Neural cell (in vitro differentiated cells): ENCODE results near the gene SGCD. TPM values are rescaled to one million over a fixed set of nuclear protein-coding genes. Genes with fewer than 3 reads are reported as not detected.
"Not testable (repeated sequence)": the region's sequence is repeated elsewhere in the genome, so short reads cannot be mapped to it uniquely, and the experiment has no call there.

Experiments used
- H2AFZ ChIP-seq: fragments of 200-600, 300-800 bp; sonication (generic), shearing (Covaris generic); 2 replicates; pipeline ENCODE4 v1.6.0; 2014; ENCODE audit warnings: low read depth, mild to moderate bottlenecking, antibody characterized with exemption, low read length, moderate library complexity
- H3F3A ChIP-seq: fragments of 200-600 bp; shearing (Covaris generic); 2 replicates; pipeline ENCODE4 v1.6.1; 2016; ENCODE audit warnings: mild to moderate bottlenecking, moderate library complexity, mixed read lengths, antibody characterized with exemption, low read length; ENCODE audit not compliant: insufficient read depth, poor library complexity, severe bottlenecking
- H3K27ac ChIP-seq: fragments of 200-600, 300-800 bp; sonication (generic), shearing (Covaris generic); 2 replicates; pipeline ENCODE4 v1.5.1; 2014; ENCODE audit warnings: mild to moderate bottlenecking, low read length, moderate library complexity
- H3K27me3 ChIP-seq: fragments of 300-800, 200-600 bp; sonication (generic), shearing (Covaris generic); 2 replicates; pipeline ENCODE4 v1.6.0; 2014; ENCODE audit warnings: mild to moderate bottlenecking, low read depth, low read length, moderate library complexity; ENCODE audit not compliant: insufficient read depth
- H3K36me3 ChIP-seq: fragments of 300-800, 200-600 bp; sonication (generic), shearing (Covaris generic); 2 replicates; pipeline ENCODE4 v1.5.1; 2014; ENCODE audit warnings: mild to moderate bottlenecking, antibody characterized with exemption, low read length, moderate library complexity; ENCODE audit not compliant: insufficient read depth
- H3K4me2 ChIP-seq: fragments of 300-800, 200-600 bp; sonication (generic), shearing (Covaris generic); 2 replicates; pipeline ENCODE4 v1.6.0; 2014; ENCODE audit warnings: mild to moderate bottlenecking, low read length
- H3K4me3 ChIP-seq: fragments of 300-800, 200-600 bp; sonication (generic), shearing (Covaris generic); 2 replicates; pipeline ENCODE4 v1.5.1; 2014; ENCODE audit warnings: mild to moderate bottlenecking, low read length, moderate library complexity
- H3K79me2 ChIP-seq: fragments of 200-600 bp; shearing (Covaris generic); replicated peaks from 2 replicates; pipeline ENCODE4 v1.6.0; 2014; ENCODE audit warnings: mild to moderate bottlenecking, low read length, moderate library complexity; ENCODE audit not compliant: insufficient read depth
- H3K9ac ChIP-seq: fragments of 300-800, 200-600 bp; sonication (generic), shearing (Covaris generic); 2 replicates; pipeline ENCODE4 v1.6.1; 2016; ENCODE audit warnings: mild to moderate bottlenecking, low read length, mixed read lengths
- H3K9me2 ChIP-seq: fragments of 200-600 bp; shearing (Covaris generic); 2 replicates; pipeline ENCODE4 v1.6.1; 2016; ENCODE audit warnings: mild to moderate bottlenecking, low read length, mixed read lengths; ENCODE audit not compliant: insufficient read depth
- H3K9me3 ChIP-seq: fragments of 200-600, 300-800 bp; sonication (generic), shearing (Covaris generic); 2 replicates; pipeline ENCODE4 v1.6.1; 2016; ENCODE audit warnings: mild to moderate bottlenecking, mixed run types, low read length, moderate library complexity, mixed read lengths
- H4K20me1 ChIP-seq: fragments of 200-600 bp; shearing (Covaris generic); 2 replicates; pipeline ENCODE4 v1.6.1; 2016; ENCODE audit warnings: mild to moderate bottlenecking, mixed run types; ENCODE audit not compliant: insufficient read depth
- CTCF ChIP-seq: fragments of 450-650 bp; IDR thresholded peaks from 2 replicates; pipeline ENCODE4 v1.5.1; 2014; ENCODE audit warnings: antibody characterized with exemption, mild to moderate bottlenecking, moderate library complexity; ENCODE audit not compliant: poor library complexity, severe bottlenecking
- EP300 ChIP-seq: fragments of 450-650 bp; conservative IDR thresholded peaks from 2 replicates; pipeline ENCODE4 v1.6.1; 2014; ENCODE audit warnings: antibody characterized with exemption, mild to moderate bottlenecking, moderate library complexity; ENCODE audit not compliant: poor library complexity, severe bottlenecking
- EZH2 ChIP-seq: fragments of 200-600, 300-800 bp; shearing (Covaris generic), sonication (generic); IDR thresholded peaks from 2 replicates; pipeline ENCODE4 v1.6.1; 2014; ENCODE audit warnings: antibody characterized with exemption, low read length, borderline replicate concordance, mild to moderate bottlenecking; ENCODE audit not compliant: insufficient read depth, poor library complexity, severe bottlenecking
- MXI1 ChIP-seq: fragments of 450-650 bp; conservative IDR thresholded peaks from 2 replicates; pipeline ENCODE4 v1.6.1; 2014; ENCODE audit warnings: antibody characterized with exemption, mild to moderate bottlenecking; ENCODE audit not compliant: poor library complexity, severe bottlenecking
- POLR2AphosphoS5 ChIP-seq: IDR thresholded peaks from 2 replicates; pipeline ENCODE4 v1.6.1; 2012
- RAD21 ChIP-seq: fragments of 450-650 bp; conservative IDR thresholded peaks from 2 replicates; pipeline ENCODE4 v1.6.1; 2014; ENCODE audit warnings: antibody characterized with exemption, mild to moderate bottlenecking, moderate library complexity
- REST ChIP-seq: IDR thresholded peaks from 2 replicates; pipeline ENCODE4 v1.6.1; 2012; ENCODE audit warnings: borderline replicate concordance
- SMC3 ChIP-seq: fragments of 450-650 bp; conservative IDR thresholded peaks from 2 replicates; pipeline ENCODE4 v1.6.1; 2014; ENCODE audit warnings: antibody characterized with exemption, mild to moderate bottlenecking, moderate library complexity; ENCODE audit not compliant: poor library complexity
- TAF1 ChIP-seq: IDR thresholded peaks from 2 replicates; pipeline ENCODE4 v1.6.1; 2012; ENCODE audit warnings: low read depth
- polyA plus RNA-seq: library from polyadenylated mRNA; depleted of rRNA; stranded (reverse); fragments of >200 nt; gene quantifications from 2 replicates; pipeline ENCODE4 v1.2.3, GENCODE V29; 2014

Gene SGCD
- polyA plus RNA-seq, 1 donor from 2014 or later, result 3.4 TPM

DNA sequence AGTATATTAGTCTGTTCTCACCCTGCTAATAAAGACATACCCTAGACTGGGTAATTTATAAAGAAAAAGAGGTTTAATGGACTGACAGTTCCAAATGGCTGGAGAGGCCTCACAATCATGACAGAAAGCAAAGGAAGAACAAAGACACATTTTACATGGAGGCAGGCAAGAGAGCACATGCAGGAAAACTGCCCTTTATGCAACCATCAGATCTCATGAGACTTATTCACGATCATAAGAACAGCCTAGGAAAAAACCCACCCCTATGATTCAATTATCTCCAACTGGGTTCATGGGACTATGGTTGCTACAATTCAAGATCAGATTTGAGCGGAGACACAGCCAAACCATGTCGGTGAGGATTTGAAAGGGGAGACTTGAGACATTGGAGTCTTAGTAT, 270.3 kb downstream of the SGCD start:
- no peaks in the 10 kb centered on the region for H3K79me2 ChIP-seq
- H3K27me3 ChIP-seq, result no peaks in the 10 kb centered on the region
- H3K9ac ChIP-seq, result no peak overlapping the region
- H3K9me2 ChIP-seq, result no peaks in the 10 kb centered on the region
- H3K36me3 ChIP-seq, result no peaks in the 10 kb centered on the region
- no peaks in the 10 kb centered on the region for H3K9me3 ChIP-seq
- H3K27ac ChIP-seq, result no peak overlapping the region
- H4K20me1 ChIP-seq, result no peaks in the 10 kb centered on the region
- TF ChIP-seq CTCF, result no peak
- TF ChIP-seq REST, result no peak
- no peak for TF ChIP-seq EZH2
- TF ChIP-seq RAD21, result no peak
- no peak for TF ChIP-seq SMC3
- TF ChIP-seq MXI1, result no peak
- no peak for TF ChIP-seq POLR2AphosphoS5
- no peak for TF ChIP-seq EP300
- no peak for TF ChIP-seq TAF1
- no peak overlapping the region for H3K4me2 ChIP-seq
- H3F3A ChIP-seq, result no peaks in the 10 kb centered on the region
- H3K4me3 ChIP-seq, result no peak overlapping the region
- H2AFZ ChIP-seq, result no peak overlapping the region

DNA sequence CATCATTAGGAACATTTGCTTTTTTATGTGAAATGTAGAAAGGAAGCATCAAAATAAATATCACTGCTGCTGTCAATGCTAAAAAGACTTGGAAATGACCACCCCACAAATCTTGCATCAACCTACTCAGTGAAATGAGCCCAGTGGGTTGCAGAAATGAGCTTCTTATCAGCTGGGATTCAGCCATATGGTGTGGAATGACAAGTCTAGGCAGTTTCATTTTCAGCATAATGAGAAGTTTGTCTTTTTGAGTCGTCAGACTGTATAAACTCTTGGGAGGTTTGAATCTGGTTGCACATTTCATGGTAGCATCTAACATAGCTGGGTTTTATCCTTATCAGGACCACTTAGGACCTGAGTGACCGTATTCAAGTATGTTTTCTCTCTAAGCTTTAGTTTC, 272.0 kb downstream of the SGCD start:
- no peaks in the 10 kb centered on the region for H3K79me2 ChIP-seq
- H3K9me2 ChIP-seq, result no peaks in the 10 kb centered on the region
- no peak for TF ChIP-seq MXI1
- no peak for TF ChIP-seq REST
- TF ChIP-seq POLR2AphosphoS5, result no peak
- no peak for TF ChIP-seq TAF1
- TF ChIP-seq RAD21, result no peak
- no peaks in the 10 kb centered on the region for H4K20me1 ChIP-seq
- no peaks in the 10 kb centered on the region for H3K27me3 ChIP-seq
- no peak overlapping the region for H3K4me3 ChIP-seq
- no peaks in the 10 kb centered on the region for H3K36me3 ChIP-seq
- no peak overlapping the region for H2AFZ ChIP-seq
- no peak overlapping the region for H3K9ac ChIP-seq
- H3K9me3 ChIP-seq, result no peaks in the 10 kb centered on the region
- H3K4me2 ChIP-seq, result no peak overlapping the region
- no peak overlapping the region for H3K27ac ChIP-seq
- H3F3A ChIP-seq, result no peaks in the 10 kb centered on the region

GRCh38 chr5:156610582-156610981, 283.6 kb downstream of the SGCD start:
- not testable (repeated sequence) for H3K4me2 ChIP-seq, H3K4me3 ChIP-seq, H2AFZ ChIP-seq, H3K27me3 ChIP-seq, H3K36me3 ChIP-seq, H3K9ac ChIP-seq, H3K27ac ChIP-seq, H3K79me2 ChIP-seq, H4K20me1 ChIP-seq, H3K9me2 ChIP-seq, H3F3A ChIP-seq, H3K9me3 ChIP-seq
